GM23338 (cell line): ENCODE results near the gene BLTP2. TPM values are rescaled to one million over a fixed set of nuclear protein-coding genes. Genes with fewer than 3 reads are reported as not detected.

Experiments
- ATAC-seq: fragments of 200-7000 bp; cut with Tn5 transposase; 3 replicates; pipeline ENCODE4 v1.9.1; 2020
- DNase-seq: peaks from one replicate; pipeline ENCODE4 v3.0.0-alpha.2; 2015; ENCODE audit warnings: low spot score
- H2AFZ ChIP-seq: fragments of 200-600 bp; sonication (generic); 2 replicates; pipeline ENCODE4 v1.8.0; 2016; ENCODE audit warnings: antibody characterized with exemption, mild to moderate bottlenecking, moderate library complexity
- H3F3A ChIP-seq: fragments of 200-600 bp; sonication (generic); replicated peaks from 2 replicates; pipeline ENCODE4 v1.8.0; 2017; ENCODE audit warnings: antibody characterized with exemption, mixed run types, low read depth
- H3K27ac ChIP-seq: fragments of 200-600 bp; sonication (generic); 2 replicates; pipeline ENCODE4 v1.6.1; 2016; ENCODE audit warnings: low read depth
- H3K27me3 ChIP-seq: fragments of 200-600 bp; sonication (generic); 2 replicates; pipeline ENCODE4 v1.8.0; 2016; ENCODE audit warnings: mild to moderate bottlenecking, mixed run types, moderate library complexity; ENCODE audit not compliant: insufficient read depth
- H3K36me3 ChIP-seq: fragments of 200-600 bp; sonication (generic); 2 replicates; pipeline ENCODE4 v1.8.0; 2016; ENCODE audit warnings: mild to moderate bottlenecking; ENCODE audit not compliant: insufficient read depth
- H3K4me1 ChIP-seq: fragments of 200-600 bp; sonication (generic); 2 replicates; pipeline ENCODE4 v1.8.0; 2016; ENCODE audit warnings: mild to moderate bottlenecking, moderate library complexity; ENCODE audit not compliant: insufficient read depth
- H3K4me2 ChIP-seq: fragments of 200-600 bp; sonication (generic); 2 replicates; pipeline ENCODE4 v1.7.1; 2017; ENCODE audit warnings: mixed run types
- H3K4me3 ChIP-seq: fragments of 200-600 bp; sonication (generic); 2 replicates; pipeline ENCODE4 v1.6.1; 2016; ENCODE audit warnings: mixed run types
- H3K79me2 ChIP-seq: fragments of 200-600 bp; sonication (generic); replicated peaks from 2 replicates; pipeline ENCODE4 v1.8.0; 2017; ENCODE audit warnings: mild to moderate bottlenecking; ENCODE audit not compliant: insufficient read depth
- H3K9me2 ChIP-seq: fragments of 200-600 bp; sonication (generic); 2 replicates; pipeline ENCODE4 v1.8.0; 2017; ENCODE audit not compliant: insufficient read depth
- H4K20me1 ChIP-seq: fragments of 200-600 bp; sonication (generic); replicated peaks from 2 replicates; pipeline ENCODE4 v1.8.0; 2017; ENCODE audit warnings: mild to moderate bottlenecking; ENCODE audit not compliant: insufficient read depth
- H3K27ac Mint-ChIP-seq: 2 replicates; pipeline ENCODE4 v1.8.0; 2020; ENCODE audit warnings: inconsistent platforms, mild to moderate bottlenecking, moderate library complexity, mixed read lengths
- H3K27me3 Mint-ChIP-seq: 3 replicates; pipeline ENCODE4 v1.8.0; 2022; ENCODE audit warnings: low read depth, mild to moderate bottlenecking, moderate library complexity, mixed read lengths, inconsistent platforms; ENCODE audit not compliant: insufficient read depth, poor library complexity
- H3K36me3 Mint-ChIP-seq: 3 replicates; pipeline ENCODE4 v1.8.0; 2021; ENCODE audit warnings: low read depth, mild to moderate bottlenecking, inconsistent platforms, moderate library complexity, mixed read lengths
- H3K4me1 Mint-ChIP-seq: 3 replicates; pipeline ENCODE4 v1.8.0; 2020; ENCODE audit warnings: mild to moderate bottlenecking, inconsistent platforms, mixed read lengths
- H3K4me3 Mint-ChIP-seq: 3 replicates; pipeline ENCODE4 v1.8.0; 2021; ENCODE audit warnings: moderate library complexity, mild to moderate bottlenecking, inconsistent platforms, mixed read lengths
- H3K9me3 Mint-ChIP-seq: 3 replicates; pipeline ENCODE4 v1.8.0; 2020; ENCODE audit warnings: moderate library complexity, mild to moderate bottlenecking, inconsistent platforms, mixed read lengths
- CREB1 ChIP-seq: fragments of 250-450 bp; sonication (Bioruptor Pico); IDR thresholded peaks from 2 replicates; pipeline ENCODE4 v1.5.0; 2020; ENCODE audit warnings: low read depth, mild to moderate bottlenecking, moderate library complexity
- NANOG ChIP-seq: IDR thresholded peaks from 2 replicates; pipeline ENCODE4 v1.6.1; 2016; ENCODE audit warnings: antibody characterized with exemption, borderline replicate concordance
- STAT1 ChIP-seq: IDR thresholded peaks from one replicate; pipeline ENCODE4 v1.6.1; 2016; ENCODE audit warnings: antibody characterized with exemption; ENCODE audit not compliant: unreplicated experiment
- polyA plus RNA-seq: library from polyadenylated mRNA; unstranded; fragments of >200 nt; fragmentation: Nextera tagmentation; extraction: Ambion mirVana; gene quantifications from 2 replicates; pipeline ENCODE4 v1.2.1, GENCODE V29; 2016
- total RNA-seq: library from RNA; depleted of rRNA; stranded (reverse); fragments of >200 nt; shearing (Covaris generic); gene quantifications from 2 replicates; pipeline ENCODE4 v1.2.3, GENCODE V29; 2014
- TF ChIP-seq, protein P1 (sequence below): IDR thresholded peaks from 2 replicates; pipeline ENCODE4 v1.6.1; 2016; ENCODE audit warnings: antibody characterized with exemption
- TF ChIP-seq, protein P2 (sequence below), 2 experiments: fragments of 200-600 bp in 1 of 2; sonication (generic) in 1 of 2; conservative IDR thresholded peaks; 2 replicates each; pipeline versions ENCODE4 v1.5.1 to v1.6.1; 2016 to 2017; ENCODE audit warnings: antibody characterized with exemption in 2 of 2, low read depth in 2 of 2, mild to moderate bottlenecking in 2 of 2, moderate library complexity in 1 of 2
- TF ChIP-seq, protein P3 (sequence below): fragments of 250-450 bp; sonication (Bioruptor Pico); IDR thresholded peaks from 2 replicates; pipeline ENCODE4 v1.5.0; 2020; ENCODE audit warnings: mild to moderate bottlenecking, moderate library complexity
- TF ChIP-seq, protein P4 (sequence below): IDR thresholded peaks from one replicate; pipeline ENCODE4 v1.6.1; 2018; ENCODE audit warnings: antibody characterized with exemption; ENCODE audit not compliant: unreplicated experiment

BLTP2 gene
- total and polyA plus RNA-seq, 2 experiments from 2014 or later: 58.6 to 166 TPM

DNA sequence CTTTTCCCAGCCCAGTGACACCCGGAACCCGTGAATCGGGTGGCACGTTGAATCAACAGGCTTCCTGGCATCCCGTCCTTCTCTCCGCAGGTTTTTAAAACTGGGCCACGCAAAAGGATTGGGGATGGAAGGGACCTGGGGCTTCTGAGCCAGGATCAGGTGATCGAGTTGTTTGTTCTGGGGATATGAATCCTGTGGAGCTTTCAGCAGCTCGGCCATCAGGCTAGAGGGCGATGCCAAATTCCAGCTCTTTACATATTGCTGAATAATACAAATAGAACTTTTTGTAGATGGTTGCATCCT is 17.5 kb upstream of the BLTP2 start:
- Histone ChIP-seq H4K20me1 (peaks cover 20% of the 10 kb centered on the region), H3K79me2 (peaks cover 77% of the 10 kb centered on the region)

More for the DNA sequence above, 17.5 kb upstream of the BLTP2 start:
- TF ChIP-seq, protein P1, sequence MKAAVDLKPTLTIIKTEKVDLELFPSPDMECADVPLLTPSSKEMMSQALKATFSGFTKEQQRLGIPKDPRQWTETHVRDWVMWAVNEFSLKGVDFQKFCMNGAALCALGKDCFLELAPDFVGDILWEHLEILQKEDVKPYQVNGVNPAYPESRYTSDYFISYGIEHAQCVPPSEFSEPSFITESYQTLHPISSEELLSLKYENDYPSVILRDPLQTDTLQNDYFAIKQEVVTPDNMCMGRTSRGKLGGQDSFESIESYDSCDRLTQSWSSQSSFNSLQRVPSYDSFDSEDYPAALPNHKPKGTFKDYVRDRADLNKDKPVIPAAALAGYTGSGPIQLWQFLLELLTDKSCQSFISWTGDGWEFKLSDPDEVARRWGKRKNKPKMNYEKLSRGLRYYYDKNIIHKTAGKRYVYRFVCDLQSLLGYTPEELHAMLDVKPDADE: no peak
- TF ChIP-seq, protein P2, sequence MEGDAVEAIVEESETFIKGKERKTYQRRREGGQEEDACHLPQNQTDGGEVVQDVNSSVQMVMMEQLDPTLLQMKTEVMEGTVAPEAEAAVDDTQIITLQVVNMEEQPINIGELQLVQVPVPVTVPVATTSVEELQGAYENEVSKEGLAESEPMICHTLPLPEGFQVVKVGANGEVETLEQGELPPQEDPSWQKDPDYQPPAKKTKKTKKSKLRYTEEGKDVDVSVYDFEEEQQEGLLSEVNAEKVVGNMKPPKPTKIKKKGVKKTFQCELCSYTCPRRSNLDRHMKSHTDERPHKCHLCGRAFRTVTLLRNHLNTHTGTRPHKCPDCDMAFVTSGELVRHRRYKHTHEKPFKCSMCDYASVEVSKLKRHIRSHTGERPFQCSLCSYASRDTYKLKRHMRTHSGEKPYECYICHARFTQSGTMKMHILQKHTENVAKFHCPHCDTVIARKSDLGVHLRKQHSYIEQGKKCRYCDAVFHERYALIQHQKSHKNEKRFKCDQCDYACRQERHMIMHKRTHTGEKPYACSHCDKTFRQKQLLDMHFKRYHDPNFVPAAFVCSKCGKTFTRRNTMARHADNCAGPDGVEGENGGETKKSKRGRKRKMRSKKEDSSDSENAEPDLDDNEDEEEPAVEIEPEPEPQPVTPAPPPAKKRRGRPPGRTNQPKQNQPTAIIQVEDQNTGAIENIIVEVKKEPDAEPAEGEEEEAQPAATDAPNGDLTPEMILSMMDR (conservative IDR thresholded peaks at IDR 0.05; ENCODE audit: low read depth in 2 of 2): no peak
- TF ChIP-seq, protein P3, sequence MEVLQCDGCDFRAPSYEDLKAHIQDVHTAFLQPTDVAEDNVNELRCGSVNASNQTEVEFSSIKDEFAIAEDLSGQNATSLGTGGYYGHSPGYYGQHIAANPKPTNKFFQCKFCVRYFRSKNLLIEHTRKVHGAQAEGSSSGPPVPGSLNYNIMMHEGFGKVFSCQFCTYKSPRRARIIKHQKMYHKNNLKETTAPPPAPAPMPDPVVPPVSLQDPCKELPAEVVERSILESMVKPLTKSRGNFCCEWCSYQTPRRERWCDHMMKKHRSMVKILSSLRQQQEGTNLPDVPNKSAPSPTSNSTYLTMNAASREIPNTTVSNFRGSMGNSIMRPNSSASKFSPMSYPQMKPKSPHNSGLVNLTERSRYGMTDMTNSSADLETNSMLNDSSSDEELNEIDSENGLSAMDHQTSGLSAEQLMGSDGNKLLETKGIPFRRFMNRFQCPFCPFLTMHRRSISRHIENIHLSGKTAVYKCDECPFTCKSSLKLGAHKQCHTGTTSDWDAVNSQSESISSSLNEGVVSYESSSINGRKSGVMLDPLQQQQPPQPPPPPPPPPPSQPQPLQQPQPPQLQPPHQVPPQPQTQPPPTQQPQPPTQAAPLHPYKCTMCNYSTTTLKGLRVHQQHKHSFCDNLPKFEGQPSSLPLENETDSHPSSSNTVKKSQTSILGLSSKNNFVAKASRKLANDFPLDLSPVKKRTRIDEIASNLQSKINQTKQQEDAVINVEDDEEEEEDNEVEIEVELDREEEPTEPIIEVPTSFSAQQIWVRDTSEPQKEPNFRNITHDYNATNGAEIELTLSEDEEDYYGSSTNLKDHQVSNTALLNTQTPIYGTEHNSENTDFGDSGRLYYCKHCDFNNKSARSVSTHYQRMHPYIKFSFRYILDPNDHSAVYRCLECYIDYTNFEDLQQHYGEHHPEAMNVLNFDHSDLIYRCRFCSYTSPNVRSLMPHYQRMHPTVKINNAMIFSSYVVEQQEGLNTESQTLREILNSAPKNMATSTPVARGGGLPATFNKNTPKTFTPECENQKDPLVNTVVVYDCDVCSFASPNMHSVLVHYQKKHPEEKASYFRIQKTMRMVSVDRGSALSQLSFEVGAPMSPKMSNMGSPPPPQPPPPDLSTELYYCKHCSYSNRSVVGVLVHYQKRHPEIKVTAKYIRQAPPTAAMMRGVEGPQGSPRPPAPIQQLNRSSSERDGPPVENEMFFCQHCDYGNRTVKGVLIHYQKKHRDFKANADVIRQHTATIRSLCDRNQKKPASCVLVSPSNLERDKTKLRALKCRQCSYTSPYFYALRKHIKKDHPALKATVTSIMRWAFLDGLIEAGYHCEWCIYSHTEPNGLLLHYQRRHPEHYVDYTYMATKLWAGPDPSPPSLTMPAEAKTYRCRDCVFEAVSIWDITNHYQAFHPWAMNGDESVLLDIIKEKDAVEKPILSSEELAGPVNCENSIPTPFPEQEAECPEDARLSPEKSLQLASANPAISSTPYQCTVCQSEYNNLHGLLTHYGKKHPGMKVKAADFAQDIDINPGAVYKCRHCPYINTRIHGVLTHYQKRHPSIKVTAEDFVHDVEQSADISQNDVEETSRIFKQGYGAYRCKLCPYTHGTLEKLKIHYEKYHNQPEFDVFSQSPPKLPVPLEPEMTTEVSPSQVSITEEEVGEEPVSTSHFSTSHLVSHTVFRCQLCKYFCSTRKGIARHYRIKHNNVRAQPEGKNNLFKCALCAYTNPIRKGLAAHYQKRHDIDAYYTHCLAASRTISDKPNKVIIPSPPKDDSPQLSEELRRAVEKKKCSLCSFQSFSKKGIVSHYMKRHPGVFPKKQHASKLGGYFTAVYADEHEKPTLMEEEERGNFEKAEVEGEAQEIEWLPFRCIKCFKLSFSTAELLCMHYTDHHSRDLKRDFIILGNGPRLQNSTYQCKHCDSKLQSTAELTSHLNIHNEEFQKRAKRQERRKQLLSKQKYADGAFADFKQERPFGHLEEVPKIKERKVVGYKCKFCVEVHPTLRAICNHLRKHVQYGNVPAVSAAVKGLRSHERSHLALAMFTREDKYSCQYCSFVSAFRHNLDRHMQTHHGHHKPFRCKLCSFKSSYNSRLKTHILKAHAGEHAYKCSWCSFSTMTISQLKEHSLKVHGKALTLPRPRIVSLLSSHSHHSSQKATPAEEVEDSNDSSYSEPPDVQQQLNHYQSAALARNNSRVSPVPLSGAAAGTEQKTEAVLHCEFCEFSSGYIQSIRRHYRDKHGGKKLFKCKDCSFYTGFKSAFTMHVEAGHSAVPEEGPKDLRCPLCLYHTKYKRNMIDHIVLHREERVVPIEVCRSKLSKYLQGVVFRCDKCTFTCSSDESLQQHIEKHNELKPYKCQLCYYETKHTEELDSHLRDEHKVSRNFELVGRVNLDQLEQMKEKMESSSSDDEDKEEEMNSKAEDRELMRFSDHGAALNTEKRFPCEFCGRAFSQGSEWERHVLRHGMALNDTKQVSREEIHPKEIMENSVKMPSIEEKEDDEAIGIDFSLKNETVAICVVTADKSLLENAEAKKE (CRISPR knock-in tag): no peak
- TF ChIP-seq, protein P4, sequence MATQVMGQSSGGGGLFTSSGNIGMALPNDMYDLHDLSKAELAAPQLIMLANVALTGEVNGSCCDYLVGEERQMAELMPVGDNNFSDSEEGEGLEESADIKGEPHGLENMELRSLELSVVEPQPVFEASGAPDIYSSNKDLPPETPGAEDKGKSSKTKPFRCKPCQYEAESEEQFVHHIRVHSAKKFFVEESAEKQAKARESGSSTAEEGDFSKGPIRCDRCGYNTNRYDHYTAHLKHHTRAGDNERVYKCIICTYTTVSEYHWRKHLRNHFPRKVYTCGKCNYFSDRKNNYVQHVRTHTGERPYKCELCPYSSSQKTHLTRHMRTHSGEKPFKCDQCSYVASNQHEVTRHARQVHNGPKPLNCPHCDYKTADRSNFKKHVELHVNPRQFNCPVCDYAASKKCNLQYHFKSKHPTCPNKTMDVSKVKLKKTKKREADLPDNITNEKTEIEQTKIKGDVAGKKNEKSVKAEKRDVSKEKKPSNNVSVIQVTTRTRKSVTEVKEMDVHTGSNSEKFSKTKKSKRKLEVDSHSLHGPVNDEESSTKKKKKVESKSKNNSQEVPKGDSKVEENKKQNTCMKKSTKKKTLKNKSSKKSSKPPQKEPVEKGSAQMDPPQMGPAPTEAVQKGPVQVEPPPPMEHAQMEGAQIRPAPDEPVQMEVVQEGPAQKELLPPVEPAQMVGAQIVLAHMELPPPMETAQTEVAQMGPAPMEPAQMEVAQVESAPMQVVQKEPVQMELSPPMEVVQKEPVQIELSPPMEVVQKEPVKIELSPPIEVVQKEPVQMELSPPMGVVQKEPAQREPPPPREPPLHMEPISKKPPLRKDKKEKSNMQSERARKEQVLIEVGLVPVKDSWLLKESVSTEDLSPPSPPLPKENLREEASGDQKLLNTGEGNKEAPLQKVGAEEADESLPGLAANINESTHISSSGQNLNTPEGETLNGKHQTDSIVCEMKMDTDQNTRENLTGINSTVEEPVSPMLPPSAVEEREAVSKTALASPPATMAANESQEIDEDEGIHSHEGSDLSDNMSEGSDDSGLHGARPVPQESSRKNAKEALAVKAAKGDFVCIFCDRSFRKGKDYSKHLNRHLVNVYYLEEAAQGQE: no peak
- TF ChIP-seq STAT1 (no peak), CREB1 (CRISPR knock-in tag) (no peak), NANOG (no peak)
- Histone ChIP-seq H3K4me2 (peak overlapping the region; percentile 93), H3F3A (peaks cover 8% of the 10 kb centered on the region), H2AFZ (peak overlapping the region; percentile 94), H3K4me3 (peak overlapping the region; percentile 88), H3K27me3 (no peaks in the 10 kb centered on the region), H3K9me2 (peaks cover 3% of the 10 kb centered on the region; the same call in 1 of the 2 replicates), H3K27ac (peak overlapping the region; percentile 97), H3K4me1 (peaks cover 9% of the 10 kb centered on the region), H3K36me3 (peaks cover 19% of the 10 kb centered on the region)
- Mint-ChIP-seq H3K4me3 (peak overlapping the region; percentile 99), H3K4me1 (peaks cover 15% of the 10 kb centered on the region), H3K27me3 (peaks cover 10% of the 10 kb centered on the region), H3K27ac (peak overlapping the region; percentile 99), H3K9me3 (peaks cover 36% of the 10 kb centered on the region), H3K36me3 (peaks cover 55% of the 10 kb centered on the region)
- DNase-seq (no peak), ATAC-seq (peak; percentile 12)
